ENCODE data around the gene DSCAM.
A peak's percentile ranks its signal among the peaks of the same experiment; 100 is the strongest.

Gene DSCAM

GRCh38 chr21:40151611-40152010, 695.3 kb downstream of the DSCAM start:
- TF ChIP-seq EP300 (IDR thresholded peaks at IDR 0.05; ENCODE audit: borderline replicate concordance) = no peak
- no peak for TF ChIP-seq USF1 (IDR thresholded peaks at IDR 0.05)
- no peak for TF ChIP-seq CREB1 (IDR thresholded peaks at IDR 0.05; ENCODE audit: low read depth)
- TF ChIP-seq NFIC (IDR thresholded peaks at IDR 0.05) = no peak
- TF ChIP-seq TEAD4 (IDR thresholded peaks at IDR 0.05) = no peak
- no peak for TF ChIP-seq FOXM1 (IDR thresholded peaks at IDR 0.05; ENCODE audit: borderline replicate concordance, low read depth)
- TF ChIP-seq ZBTB7A (IDR thresholded peaks at IDR 0.05; ENCODE audit: low read depth) = no peak
- TF ChIP-seq YY1 (IDR thresholded peaks at IDR 0.05; ENCODE audit: low read depth) = no peak
- TF ChIP-seq TCF12 (IDR thresholded peaks at IDR 0.05; ENCODE audit: low read depth) = no peak
- TF ChIP-seq EGR1 (IDR thresholded peaks at IDR 0.05) = no peak
- TF ChIP-seq TAF1 (IDR thresholded peaks at IDR 0.05; ENCODE audit: low read depth) = no peak
- TF ChIP-seq, protein P1, sequence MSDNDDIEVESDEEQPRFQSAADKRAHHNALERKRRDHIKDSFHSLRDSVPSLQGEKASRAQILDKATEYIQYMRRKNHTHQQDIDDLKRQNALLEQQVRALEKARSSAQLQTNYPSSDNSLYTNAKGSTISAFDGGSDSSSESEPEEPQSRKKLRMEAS (IDR thresholded peaks at IDR 0.05) = no peak
- no peak for TF ChIP-seq CEBPB (IDR thresholded peaks at IDR 0.05)

DNA sequence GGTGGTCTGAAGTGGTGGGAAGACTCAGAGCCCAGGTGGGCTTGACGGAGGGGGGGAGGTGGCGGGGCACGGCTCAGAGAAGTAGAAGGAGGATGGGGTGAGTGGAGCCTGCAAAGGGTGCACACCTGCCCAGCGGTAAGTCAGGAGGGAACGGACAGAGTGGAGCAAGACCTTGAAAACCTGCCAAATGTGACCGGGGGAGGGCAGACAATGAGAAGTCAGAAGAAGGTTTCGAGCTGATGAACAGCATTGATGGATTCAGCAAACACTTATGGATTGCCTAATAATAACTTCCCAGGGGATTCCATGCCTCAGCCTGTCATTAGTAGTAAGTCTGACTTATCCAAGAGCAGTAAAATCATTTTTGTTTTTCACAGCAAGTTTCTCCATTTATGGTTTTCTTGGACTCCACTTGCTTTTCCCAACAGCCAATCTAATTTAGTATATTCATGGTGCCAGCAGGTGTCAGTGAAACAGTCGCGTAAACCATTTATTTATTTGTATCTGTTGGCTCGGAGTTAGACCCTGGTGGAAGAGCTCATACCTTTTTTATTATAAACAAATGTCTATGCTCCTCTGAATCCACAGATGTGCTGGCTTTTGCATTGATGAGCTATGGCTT, 700.6 kb downstream of the DSCAM start:
- TF ChIP-seq, protein P1 (IDR thresholded peaks at IDR 0.05) = no peak
- TF ChIP-seq FOXM1 (IDR thresholded peaks at IDR 0.05; ENCODE audit: borderline replicate concordance, low read depth) (no peak), EGR1 (IDR thresholded peaks at IDR 0.05) (no peak), CEBPB (IDR thresholded peaks at IDR 0.05) (no peak), YY1 (IDR thresholded peaks at IDR 0.05; ENCODE audit: low read depth) (no peak), TEAD4 (IDR thresholded peaks at IDR 0.05) (no peak), TCF12 (IDR thresholded peaks at IDR 0.05; ENCODE audit: low read depth) (no peak), CREB1 (IDR thresholded peaks at IDR 0.05; ENCODE audit: low read depth) (no peak), NFIC (IDR thresholded peaks at IDR 0.05) (no peak), EP300 (IDR thresholded peaks at IDR 0.05; ENCODE audit: borderline replicate concordance) (no peak), REST (IDR thresholded peaks at IDR 0.05; ENCODE audit: low read depth) (no peak), USF1 (IDR thresholded peaks at IDR 0.05) (no peak), TAF1 (IDR thresholded peaks at IDR 0.05; ENCODE audit: low read depth) (no peak), RAD21 (IDR thresholded peaks at IDR 0.05; ENCODE audit: low read depth) (no peak), ZBTB7A (IDR thresholded peaks at IDR 0.05; ENCODE audit: low read depth) (no peak)

- TF ChIP-seq CREB1 (IDR thresholded peaks at IDR 0.05; ENCODE audit: low read depth) (no peak), RAD21 (IDR thresholded peaks at IDR 0.05; ENCODE audit: low read depth) (peak; percentile 53)
These were observed 703.0 kb downstream of the DSCAM start for GRCh38 chr21:40143822-40144525.

- TF ChIP-seq CREB1 (IDR thresholded peaks at IDR 0.05; ENCODE audit: low read depth) (no peak), TEAD4 (IDR thresholded peaks at IDR 0.05) (no peak), EP300 (IDR thresholded peaks at IDR 0.05; ENCODE audit: borderline replicate concordance) (no peak), RAD21 (IDR thresholded peaks at IDR 0.05; ENCODE audit: low read depth) (no peak), TCF12 (IDR thresholded peaks at IDR 0.05; ENCODE audit: low read depth) (no peak), CEBPB (IDR thresholded peaks at IDR 0.05) (no peak), ZBTB7A (IDR thresholded peaks at IDR 0.05; ENCODE audit: low read depth) (no peak), YY1 (IDR thresholded peaks at IDR 0.05; ENCODE audit: low read depth) (no peak), EGR1 (IDR thresholded peaks at IDR 0.05) (no peak), TAF1 (IDR thresholded peaks at IDR 0.05; ENCODE audit: low read depth) (no peak)
- TF ChIP-seq, protein P1 (IDR thresholded peaks at IDR 0.05) = no peak
These were observed 705.3 kb downstream of the DSCAM start for GRCh38 chr21:40141621-40142020.

DNA sequence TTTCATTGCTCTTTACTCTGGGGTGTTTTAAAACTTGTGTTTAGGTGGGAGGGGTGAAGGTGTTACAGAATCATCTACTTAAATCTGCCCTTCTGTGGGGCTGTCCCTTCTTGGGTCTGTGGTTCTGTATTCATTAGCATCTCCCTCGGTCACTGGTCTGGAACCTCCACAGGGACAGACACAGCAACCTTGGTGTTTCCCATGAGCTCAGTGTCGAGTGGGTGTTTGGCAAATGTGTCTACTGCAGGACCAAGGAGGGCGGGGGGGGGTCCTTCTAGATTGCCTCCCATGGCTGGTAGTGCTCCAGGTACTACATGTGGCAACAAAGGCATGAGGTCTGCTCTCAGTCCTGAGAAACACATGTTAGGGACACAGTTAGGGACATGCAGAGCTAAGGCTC, 706.3 kb downstream of the DSCAM start:
- TF ChIP-seq REST (IDR thresholded peaks at IDR 0.05; ENCODE audit: low read depth) = no peak
- no peak for TF ChIP-seq NFIC (IDR thresholded peaks at IDR 0.05)
- TF ChIP-seq EGR1 (IDR thresholded peaks at IDR 0.05) = no peak
- no peak for TF ChIP-seq YY1 (IDR thresholded peaks at IDR 0.05; ENCODE audit: low read depth)
- TF ChIP-seq, protein P1 (IDR thresholded peaks at IDR 0.05) = no peak

Data from Ishikawa (cell line).